Stimulated activated CD8-positive, alpha-beta memory T cell treated with anti-CD3 and anti-CD28 coated beads, Interleukin-15, amount 100 ng/mL, for 4 hours (primary cell): ENCODE results near the gene ZNF491.
"Not testable (repeated sequence)": the region's sequence is repeated elsewhere in the genome, so short reads cannot be mapped to it uniquely, and the experiment has no call there.

Experiments used
- DNase-seq, 2 donors: peaks; one replicate each; pipeline ENCODE4 v3.0.0-alpha.2; 2020; ENCODE audit warnings: low read depth in 2 of 2

The ZNF491 gene

DNA sequence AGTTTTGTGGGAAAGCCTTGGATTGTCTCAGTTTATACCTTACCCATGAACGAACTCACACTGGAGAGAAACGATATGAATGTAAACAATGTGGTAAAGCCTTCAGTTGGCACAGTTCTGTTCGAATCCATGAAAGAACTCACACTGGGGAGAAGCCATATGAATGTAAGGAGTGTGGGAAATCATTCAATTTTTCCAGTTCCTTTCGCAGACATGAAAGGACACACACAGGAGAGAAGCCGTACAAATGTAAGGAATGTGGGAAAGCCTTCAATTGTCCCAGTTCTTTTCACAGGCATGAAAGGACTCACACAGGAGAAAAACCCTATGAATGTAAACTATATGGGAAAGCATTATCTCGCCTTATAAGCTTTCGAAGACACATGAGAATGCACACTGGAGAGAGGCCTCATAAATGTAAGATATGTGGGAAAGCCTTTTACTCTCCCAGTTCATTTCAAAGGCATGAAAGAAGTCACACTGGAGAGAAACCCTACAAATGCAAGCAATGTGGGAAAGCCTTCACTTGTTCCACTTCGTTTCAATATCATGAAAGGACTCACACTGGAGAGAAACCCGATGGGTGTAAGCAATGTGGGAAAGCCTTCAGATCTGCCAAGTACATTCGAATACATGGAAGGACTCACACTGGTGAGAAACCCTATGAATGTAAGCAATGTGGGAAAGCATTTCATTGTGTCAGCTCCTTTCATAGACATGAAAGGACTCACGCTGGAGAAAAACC, 8.2 kb downstream of the ZNF491 start:
- no peak for DNase-seq

DNA sequence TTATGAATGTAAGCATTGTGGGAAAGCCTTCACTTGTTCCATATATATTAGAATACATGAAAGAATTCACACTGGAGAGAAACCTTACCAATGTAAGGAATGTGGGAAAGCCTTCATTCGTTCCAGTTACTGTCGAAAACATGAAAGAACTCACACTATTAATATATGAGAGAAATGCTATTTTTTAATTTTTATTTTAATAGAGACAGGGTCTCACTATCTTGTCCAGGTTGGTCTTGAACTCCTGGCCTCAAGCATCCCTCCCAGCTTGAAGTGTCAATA, 8.7 kb downstream of the ZNF491 start:
- DNase-seq, result no peak

DNA sequence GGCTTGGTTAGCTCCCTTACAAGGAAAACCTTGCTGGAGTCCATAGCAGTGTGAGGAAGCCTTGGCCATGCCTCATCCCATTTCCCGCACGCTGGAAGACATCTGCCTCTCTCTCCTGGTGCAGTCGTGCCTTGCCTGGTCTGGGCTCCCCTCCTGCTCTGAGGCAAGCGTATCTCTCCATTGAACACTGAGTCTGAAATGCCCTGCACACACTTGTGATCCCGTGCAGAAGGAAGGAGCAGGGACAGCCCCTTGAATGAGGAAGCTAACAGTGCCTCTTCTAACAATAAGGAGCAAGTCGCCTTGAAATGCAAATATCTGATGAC, 15.3 kb downstream of the ZNF491 start:
- no peak for DNase-seq

GRCh38 chr19:11814029-11814699, 15.8 kb downstream of the ZNF491 start, which contains the start of gene ZNF440:
Gene ZNF440, plus strand, starts transcription at chr19:11814273. Its CDS starts 175 bp downstream, at chr19:11814448.
- peak; percentile 68 to 71 for DNase-seq

- no peak for DNase-seq
Measured at GRCh38 chr19:11814700-11815035, 16.3 kb downstream of the ZNF491 start.

- no peak for DNase-seq
Measured at GRCh38 chr19:11821474-11822109, 23.3 kb downstream of the ZNF491 start.

DNA sequence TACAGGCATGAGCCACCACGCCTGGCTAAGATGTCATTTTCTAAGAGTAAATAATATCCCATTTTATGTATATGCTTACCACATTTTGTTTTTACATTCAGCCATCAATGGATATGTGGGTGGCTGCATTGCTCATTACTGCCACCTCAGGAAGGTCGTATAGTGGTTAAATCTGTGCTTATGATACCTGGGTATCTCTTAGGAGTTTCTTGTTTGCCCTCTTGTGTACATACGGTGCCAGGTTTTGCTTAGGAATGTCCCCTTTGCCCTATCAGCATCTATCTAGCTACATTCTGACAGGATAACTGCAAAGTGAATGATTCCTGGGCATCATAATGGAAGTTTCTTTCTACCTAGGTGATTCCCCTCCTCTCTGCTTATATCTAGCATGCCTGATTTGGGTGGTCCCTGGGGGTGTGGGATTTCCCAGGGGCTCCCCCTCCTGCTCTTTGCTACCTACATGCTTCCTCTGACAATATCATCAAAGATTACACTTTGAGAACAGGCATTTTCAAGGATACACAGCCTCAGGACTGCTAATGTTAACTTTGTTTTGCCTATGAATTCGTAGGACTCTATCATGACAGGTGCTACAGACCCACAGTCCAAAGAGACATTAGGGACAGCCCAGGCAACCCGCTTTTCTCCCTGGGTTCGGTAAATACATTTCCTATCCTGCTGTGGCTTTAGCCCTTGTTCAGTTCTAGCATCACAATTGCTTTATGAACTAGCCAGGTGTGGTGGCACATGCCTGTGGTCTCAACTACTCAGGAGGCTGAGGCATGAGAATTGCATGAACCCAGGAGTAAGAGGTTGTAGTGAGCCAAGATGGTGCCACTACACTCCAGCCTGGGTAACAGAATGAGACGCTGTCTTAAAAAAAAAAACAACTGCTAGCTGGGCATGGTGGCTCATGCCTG, 30.9 kb downstream of the ZNF491 start:
- DNase-seq, result not testable (repeated sequence)

DNA sequence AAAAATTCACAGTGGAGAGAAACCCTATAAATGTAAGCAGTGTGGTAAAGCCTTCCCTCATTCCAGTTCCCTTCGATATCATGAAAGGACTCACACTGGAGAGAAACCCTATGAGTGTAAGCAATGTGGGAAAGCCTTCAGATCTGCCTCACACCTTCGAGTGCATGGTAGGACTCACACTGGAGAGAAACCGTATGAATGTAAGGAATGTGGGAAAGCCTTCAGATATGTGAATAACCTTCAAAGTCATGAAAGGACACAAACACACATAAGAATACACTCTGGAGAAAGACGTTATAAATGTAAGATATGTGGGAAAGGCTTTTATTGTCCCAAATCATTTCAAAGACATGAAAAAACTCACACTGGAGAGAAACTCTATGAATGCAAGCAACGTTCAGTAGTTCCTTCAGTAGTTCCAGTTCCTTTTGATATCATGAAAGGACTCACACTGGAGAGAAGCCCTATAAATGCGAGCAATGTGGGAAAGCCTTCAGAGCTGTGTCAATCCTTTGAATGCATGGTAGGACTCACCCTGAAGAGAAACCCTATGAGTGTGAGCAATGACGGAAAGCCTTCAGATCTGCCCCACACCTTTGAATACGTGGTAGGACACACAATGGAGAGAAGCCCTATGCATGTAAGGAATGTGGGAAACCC, 34.1 kb downstream of the ZNF491 start:
- no peak for DNase-seq

DNA sequence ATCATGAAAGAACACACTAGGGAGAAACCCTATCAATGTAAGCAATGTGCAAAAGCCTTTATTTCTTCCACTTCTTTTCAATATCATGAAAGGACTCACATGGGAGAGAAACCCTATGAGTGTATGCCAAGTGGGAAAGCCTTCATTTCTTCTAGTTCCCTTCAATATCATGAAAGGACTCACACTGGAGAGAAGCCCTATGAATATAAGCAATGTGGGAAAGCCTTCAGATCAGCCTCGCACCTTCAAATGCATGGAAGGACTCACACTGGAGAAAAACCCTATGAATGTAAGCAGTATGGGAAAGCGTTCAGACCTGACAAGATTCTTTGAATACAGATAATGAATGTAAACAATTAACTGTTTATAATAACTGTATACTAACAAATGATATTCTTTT, 35.2 kb downstream of the ZNF491 start:
- DNase-seq, result no peak

GRCh38 chr19:11835626-11836066, 37.3 kb downstream of the ZNF491 start:
- DNase-seq, result not testable (repeated sequence)

- no peak for DNase-seq
Measured at GRCh38 chr19:11843722-11844121, 45.4 kb downstream of the ZNF491 start.

- DNase-seq, result not testable (repeated sequence)
Measured at GRCh38 chr19:11847615-11848014, 49.3 kb downstream of the ZNF491 start.

GRCh38 chr19:11848200-11848593, 49.9 kb downstream of the ZNF491 start:
- DNase-seq, result no peak

DNA sequence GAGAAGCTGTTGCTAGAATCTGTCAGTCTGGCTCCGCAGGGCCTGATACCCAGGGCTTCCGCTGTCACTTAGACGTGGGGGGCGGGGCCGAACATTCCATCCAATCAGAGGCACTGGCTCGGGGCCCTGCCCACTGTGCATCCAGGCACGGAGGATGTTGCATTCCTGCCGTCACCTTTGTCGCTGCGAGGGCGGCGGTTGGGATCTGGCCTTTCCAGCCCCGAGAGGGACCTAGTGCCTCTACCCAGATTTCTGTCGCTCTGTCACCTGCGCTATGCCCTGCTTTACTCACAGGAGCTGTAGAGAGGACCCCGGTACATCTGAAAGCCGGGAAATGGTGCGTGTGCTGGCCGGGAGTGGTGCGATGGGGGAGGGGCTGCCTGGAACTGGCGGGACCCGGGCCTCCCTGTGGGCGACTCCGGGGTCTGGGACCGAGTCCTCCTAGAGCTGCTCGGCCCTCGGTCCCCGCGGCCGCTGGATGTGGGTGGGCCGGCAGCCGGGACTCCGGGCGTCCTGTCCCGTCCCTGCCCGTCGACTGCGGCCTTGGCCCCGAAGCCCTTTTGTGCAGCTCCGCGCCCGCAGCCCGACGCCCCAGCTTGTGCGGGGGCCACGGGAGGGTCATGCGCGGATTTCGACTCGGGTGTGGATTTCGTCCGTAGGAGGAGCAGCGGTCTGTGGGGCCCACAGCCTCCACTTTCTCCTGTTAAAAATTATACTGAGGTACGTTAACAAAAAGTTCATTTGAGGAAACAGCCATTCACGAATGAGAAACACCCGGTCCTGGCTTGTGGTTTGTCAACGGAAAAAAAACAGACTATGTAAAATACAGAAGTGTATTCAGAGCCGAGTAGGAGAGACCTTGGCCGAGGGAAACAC, 50.5 kb downstream of the ZNF491 start, which contains the start of gene ZNF439:
TSS of gene ZNF439 (plus strand) at position 133 of the 876 bp plus-strand sequence. CDS start at position 275, 142 bp downstream.
- peak; percentile 48 to 73 for DNase-seq

- not testable (repeated sequence) for DNase-seq
Measured at GRCh38 chr19:11850289-11850688, 52.0 kb downstream of the ZNF491 start.

DNA sequence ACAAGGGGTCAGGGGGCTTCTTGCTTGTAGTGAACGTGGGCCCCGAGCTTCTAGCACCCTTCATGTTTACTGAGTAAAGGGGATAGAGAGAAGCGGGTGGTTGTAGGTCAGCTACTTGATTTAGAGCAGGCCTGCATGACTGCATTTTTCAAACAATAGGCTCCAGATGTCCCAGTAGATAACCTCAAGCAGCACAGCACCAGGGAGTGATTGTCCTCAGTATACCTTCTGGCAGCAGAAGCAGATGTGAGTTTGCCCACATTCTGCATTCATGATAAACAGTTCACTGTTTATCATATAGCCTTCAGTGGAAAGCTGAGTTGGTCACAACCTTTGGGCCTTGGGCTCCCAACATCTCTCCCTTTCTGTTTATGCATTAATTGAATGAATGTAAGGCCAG, 55.0 kb downstream of the ZNF491 start:
- DNase-seq, result no peak

DNA sequence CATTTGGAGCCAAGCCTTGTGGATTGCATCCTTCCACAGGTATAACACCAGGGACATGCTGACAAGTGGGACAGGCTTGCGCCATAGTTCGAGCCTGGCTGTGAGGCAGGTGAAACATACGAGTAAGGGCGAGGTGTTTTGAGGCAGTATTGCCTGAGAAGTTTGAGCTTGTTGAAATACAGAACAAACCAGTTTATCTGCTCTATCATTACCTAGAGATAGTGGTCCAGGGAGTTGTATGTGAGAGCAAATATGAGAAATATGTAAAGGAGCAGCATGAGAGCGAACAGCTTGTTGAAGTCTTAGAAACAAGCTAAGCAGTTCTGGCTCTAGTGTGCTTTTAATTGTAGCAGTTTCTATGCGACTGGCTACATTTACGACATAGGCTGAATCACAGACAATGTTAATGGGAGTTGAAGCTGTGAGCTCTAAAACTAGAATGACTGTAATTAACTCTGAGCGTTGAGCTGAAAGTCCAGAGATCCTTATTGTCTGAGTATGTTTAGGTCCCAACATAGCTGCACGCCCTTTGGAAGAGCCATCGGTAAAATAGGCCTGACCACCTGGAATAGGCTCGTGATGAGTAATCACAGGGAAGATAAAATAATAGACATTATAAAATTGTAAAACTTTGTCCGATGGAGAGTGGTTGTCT, 58.4 kb downstream of the ZNF491 start:
- DNase-seq, result no peak
